Measurements from ENCODE around the gene GAN.
A peak's percentile ranks its signal among the peaks of the same experiment; 100 is the strongest.
"Not testable (repeated sequence)": the region's sequence is repeated elsewhere in the genome, so short reads cannot be mapped to it uniquely, and the experiment has no call there.

Gene GAN

DNA sequence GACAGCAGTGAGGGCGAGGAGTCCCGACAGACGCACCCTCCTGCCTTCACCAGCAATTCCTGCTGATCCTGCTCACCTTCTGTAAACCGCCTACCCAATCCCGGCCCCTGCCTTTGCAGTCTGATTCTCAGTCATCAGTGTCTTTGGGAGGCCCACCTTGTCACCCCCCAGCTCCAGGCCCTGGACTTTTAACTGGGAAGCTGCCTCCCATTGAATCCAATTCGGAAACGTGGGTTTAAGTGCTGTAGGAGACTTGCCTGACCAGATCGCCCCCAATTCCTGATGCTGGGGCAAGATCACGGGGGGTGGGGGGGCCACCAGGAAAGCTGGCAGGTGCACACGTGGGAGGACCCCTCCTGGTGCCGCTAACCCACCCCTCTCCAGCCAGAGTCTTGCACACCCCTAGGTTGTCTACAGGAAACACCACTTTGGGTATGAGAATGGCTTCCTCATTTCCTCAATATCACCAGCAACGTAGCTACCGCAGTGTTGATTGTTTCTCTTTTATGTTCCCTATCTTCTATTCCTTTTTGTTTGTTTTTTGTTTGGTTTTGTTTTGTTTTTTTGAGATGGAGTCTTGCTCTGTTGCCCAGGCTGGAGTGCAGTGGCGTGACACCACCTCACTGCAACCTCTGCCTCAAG, 83.2 kb downstream of the GAN start:
- no peak for DNase-seq (ENCODE audit: low read depth)

DNA sequence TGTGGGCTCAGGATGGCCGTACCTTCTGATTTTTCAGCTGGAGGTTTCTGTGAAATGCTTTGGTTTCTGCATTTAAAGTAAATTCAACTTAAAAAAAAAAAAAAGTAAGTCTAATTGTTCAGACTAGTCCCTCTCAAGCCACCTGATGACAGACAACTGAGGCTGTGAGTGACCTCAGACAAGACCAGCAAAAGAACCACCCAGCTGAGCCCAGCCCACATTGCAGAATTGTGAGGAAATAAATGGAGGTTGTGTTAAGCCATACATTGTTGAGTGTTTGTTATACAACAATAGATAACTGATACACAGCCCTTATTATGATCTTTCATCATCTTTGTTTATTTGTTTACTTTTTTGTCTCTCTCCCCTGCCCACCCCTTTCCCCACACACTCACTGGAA, 85.1 kb downstream of the GAN start:
- DNase-seq (ENCODE audit: low read depth): no peak

DNA sequence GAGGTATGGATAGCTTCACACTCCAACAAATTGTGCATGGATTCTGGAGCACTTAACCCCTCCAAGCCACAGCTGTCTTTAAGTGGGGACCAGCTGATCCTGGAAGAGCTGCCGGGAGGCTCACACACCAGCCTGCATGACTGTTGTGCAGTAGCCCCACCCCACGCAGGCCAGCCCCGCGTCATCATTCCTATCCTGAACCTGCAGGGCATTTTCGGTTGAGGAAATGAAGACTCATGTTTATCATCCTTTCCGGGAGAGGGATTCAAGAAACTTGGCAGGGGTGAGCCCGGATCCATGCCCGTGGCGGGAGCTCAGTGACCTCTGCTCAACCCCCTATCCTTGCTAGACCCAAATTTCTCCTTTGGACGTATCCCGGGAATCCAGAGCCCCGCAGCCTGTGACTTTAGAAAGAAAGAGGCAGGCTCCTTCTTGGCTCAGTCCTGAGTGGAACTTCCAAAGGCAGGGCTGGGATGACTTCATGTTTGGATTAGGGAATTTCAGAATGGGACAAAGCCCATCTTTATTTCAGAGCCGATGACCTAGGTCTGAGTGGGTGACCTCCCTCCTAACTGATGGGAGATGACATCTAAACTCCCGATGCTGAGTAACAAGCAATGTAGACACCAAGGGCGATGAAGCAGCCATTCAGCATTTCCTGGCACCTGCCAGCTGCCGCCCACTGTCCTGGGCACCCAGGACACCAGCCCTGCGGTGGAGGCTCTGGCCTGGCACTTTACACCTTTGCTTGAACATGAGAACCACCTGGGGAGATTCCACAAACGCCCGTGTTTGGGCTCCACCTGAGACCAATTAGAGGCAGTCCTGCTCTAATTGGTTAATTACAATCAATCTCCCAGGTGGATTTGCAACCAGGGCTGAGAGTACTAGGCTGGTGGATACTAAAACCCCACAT, 86.5 kb downstream of the GAN start:
- DNase-seq (ENCODE audit: low read depth): no peak

DNA sequence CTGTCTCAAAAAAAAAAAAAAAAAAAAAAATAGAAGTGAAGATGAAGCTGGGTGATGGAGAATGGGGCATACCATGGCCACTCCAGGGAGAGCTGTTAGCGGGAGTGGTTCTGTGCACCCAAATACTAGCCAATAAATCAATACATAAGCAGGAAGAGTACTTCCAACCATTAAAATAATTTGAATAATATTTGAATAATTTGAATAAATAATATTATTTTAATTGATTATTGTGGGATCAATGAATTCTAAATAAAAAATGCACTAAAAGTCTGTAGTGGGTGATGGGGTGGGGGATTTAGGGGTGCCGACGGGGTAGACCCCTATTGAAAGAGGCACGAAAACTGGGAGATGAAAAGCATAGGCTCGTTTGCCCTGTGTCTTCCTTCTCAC, 88.4 kb downstream of the GAN start:
- DNase-seq (ENCODE audit: low read depth): no peak

DNA sequence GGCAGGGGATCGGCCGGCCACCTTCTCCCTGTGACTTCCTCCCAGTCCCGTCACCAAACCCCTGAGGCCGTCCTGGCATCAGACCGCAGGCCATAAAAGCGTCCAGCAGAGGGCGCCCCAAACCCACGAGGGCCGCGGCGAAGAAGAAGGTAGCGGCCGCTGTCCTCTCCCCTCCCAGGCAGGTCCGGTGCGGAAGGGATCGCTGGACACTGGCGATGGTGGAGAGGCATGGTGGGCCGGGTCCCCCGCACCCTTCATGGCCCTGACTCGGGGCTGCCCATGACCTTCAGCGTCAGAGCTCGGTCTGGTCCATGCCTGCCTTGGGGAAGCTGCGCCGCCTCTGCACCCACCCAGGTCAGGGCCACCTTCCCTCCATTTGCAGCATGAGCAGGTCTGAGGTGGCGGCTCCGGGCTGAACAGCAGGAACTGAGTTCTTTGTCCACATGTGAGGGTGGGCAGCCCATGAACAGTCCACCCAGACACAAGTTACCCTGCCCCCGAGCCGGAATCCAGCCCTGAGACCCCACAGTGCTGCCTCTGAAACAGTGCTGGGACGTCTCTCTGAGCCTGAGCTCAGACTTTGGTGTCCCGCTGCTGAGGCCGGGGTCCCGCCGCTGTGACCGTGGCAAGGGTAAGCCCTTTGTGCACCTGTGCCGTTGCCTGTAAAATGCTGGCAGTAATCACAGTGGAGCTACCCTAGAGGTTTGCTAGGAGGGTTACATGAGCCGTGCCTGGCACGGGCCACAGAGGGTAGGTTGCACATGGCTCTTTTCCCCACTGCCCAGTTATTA, 89.0 kb downstream of the GAN start:
- no peak for DNase-seq (ENCODE audit: low read depth)

DNA sequence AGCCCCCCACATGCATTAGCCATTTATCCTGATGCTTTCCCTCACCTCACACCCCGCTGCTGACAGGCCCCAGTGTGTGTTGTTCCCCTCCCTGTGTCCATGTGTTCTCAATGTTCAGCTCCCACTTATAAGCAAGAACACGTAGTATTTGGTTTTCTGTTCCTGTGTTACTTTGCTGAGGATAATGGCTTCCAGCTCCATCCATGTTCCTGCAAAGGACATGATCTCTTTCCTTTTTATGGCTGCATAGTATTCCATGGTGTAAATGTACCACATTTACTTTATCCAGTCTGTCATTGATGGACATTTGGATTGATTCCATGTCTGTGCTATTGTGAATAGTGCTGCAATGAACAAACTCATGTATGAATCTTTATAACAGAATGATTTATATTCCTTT, 90.2 kb downstream of the GAN start:
- not testable (repeated sequence) for DNase-seq (ENCODE audit: low read depth)

DNA sequence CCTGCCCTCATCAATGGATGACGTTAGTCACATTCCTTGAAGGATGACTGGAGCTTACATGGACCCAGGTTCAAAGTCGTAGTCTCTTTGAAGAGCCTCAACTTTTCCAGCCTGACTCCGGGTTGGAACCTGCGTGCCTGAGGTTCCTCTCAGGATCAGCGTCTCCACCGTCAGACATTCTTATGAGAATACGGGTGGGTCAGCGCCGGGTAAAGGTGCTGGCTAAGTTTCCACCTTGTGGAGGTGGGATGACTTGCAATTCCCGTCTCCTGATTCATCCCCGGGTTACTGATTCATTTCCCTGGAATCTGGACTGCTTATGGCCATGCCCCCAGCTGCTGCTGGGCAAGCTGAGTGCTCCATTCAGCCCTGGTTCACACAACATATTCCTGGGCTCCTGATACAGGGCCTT, 90.9 kb downstream of the GAN start:
- peak; percentile 96 for DNase-seq (ENCODE audit: low read depth)

DNA sequence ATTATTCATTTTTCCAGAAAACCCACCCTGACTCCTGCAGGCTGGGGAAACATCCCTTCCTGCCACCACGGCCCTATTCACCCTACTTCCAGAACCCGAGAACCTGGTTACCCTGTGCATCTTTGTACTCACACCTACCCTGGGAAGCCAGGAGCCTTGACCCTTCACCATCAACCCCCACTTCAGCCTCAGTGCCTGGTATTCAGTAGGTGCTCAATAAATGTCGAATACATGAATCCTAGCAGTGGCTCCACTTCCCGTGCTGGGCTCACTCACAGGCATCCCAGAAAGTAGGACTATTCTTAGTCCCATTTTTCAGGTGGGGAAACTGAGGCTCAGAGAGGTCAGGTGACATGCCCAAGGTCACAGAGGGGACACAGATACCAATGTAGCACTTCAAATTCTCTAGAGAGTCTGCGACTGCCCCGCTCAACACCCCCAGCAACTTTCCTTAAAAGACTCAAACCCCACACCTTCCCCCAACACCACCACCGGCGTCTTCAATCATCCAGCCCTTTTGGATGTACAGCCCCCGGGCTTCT, 93.7 kb downstream of the GAN start:
- no peak for DNase-seq (ENCODE audit: low read depth)

DNA sequence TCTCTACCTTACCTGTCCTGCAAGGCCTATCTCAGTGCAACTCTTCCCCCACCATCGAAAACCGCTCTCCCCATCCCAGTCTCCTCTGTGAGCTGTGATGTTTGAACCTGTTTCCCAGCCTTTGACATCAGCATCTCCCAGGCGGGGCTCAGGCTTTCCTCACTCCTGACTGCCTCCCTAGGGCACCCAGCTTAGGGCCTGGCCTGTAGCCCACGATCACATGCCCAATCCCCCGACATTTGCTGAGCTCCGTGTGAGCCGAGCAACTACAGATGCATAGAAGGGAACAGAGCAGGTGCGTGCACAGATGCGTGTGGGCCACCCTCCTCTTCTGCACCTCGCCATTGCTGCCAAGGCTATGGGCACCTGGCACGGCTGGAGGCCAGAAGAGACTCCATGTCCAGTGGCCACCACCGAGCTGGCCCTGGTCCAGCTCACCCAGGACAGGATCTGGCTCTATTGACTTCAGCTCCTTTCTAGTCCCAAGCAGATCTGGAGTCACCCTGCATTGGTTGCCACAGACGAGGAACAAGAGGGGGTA, 94.3 kb downstream of the GAN start:
- no peak for DNase-seq (ENCODE audit: low read depth)

DNA sequence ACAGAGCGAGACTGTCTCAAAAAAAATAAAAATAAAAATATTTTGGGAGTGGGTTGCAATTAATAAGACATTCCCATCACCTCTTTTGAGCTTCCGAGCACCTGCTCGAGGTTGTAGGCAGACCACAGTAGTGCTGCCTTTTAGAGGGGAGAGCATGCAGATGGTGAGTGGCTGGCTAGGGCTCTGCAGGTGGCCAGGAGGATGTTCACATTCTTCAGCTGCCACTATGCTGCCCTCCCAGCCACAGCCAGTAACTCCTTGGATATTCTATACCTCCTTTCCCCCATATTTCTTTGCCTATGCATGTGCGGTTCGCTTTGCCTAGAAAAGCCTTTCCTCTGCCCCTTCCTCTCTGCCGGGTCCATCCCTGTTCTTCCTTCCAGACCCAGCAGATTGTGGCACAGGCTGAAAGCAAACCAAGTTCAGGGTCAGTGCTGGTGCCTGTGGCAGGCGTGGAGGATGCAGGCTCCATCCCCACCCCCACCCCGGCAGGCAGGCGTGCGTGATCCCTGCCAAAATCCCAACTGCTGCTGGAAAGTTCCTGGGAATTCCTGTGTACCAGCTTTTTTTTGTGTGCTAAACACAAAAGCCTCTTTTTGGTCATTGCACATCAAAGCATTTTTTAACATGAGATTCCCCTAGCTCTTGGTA, 96.0 kb downstream of the GAN start:
- DNase-seq (ENCODE audit: low read depth): no peak

DNA sequence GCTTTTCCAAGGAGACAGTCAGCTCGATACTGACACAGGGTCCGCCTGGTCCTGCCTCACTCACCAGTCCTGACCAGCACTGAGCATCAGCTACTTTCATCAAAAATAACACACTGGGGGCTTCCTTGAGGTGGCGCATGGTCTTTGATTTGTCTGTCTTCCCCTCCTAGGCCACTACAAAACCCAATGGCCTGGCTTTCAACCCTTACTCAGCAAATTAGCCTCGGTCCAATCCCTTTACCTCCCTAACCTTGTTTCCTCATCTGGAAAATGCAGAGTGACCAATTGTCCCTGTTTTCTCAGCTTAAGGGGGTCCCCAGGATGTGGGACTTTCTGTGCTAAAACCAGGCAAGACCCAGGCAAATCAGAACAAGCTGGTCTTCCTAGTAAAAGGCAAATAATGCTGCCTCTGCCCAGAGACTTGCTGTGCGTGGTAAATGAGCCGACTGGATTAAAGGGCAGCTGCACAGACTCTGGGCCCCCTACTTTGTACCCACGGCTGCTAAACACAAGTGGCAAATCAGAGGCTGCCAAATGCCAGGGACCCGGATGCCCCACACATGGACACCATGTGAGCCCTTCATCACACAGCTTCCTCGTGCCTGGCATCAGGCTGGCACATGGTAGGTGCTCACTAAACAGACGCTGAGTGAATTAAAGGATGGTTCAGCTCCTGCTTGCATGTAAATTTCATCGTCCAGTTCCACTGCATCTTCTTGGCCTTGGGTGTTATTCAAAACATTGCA, 98.7 kb downstream of the GAN start:
- DNase-seq (ENCODE audit: low read depth): no peak

DNA sequence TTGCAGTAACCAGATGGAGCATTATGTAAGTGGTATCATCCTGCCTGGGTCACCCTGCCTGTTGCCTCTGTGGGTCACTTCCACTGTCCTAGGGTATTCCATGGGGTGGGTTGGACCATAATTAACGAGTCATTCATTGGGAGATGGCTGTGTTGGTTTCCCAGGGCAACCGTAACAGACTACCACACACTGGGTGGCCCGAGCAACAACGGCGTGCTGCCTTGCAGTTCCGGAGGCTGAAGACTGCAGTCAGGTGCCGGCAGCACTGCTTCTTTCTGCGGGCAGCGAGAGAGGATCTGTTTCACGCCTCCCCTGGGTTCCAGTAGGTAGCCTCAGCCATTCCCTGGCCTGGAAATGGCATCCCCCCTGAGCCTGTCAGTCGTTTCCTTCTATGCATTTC, 101.0 kb downstream of the GAN start:
- no peak for DNase-seq (ENCODE audit: low read depth)

DNA sequence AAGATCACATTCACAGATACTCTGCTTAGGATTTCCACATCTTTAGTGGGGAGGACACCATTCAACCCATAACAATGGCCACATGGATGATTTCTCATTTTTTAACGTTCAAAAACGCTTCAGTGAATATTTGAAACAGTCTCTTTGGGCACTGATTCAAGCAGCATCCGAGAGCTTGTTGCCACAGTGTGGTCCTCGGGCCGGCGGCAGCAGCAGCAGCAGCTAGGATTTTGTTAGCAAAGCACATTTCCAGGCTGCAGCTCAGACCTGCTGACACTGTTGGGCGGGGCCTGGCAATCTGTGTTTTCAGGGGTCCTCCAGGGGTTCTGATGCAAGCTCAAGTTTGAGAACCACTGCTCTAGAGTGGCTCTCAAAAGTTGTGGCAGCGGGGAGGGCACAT, 102.0 kb downstream of the GAN start:
- no peak for DNase-seq (ENCODE audit: low read depth)

DNA sequence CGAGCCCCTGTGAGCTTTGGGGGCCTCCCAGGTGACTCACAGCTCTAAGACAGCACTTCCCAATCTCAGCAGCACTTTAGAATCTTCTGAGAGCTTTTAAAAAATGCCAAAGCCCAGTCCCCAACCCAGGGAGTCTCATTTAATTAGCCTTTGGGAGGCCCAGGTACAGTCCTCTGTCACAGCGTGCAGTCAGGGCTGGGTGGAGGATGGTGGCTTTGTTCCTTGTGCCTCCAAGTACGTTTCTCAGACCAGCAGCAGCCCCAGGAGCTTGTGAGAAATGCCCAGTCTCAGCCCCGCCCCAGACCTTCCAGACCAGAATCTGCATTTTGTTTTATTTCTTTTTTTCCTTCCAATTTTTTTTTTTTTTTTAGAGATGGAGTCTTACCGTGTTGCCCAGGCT, 102.4 kb downstream of the GAN start:
- no peak for DNase-seq (ENCODE audit: low read depth)

DNA sequence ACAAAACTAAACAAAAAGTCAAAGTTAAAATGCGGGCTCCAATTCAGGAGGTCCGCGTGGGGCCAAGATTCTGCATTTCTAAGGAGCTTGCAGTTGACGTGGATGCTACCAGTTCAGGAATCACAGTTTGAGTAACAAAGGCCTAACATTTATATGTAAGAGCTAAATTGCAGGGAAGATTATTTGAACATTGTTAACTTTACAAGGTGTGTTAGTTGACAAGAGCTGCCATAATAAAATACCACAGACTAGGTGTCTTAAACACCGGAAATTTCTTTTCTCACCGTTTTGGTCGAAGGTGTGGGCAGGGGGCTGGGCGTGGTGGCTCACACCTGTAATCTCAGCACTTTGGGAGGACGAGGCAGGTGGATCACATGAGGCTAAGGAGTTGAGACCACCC, 105.0 kb downstream of the GAN start:
- DNase-seq (ENCODE audit: low read depth): no peak

DNA sequence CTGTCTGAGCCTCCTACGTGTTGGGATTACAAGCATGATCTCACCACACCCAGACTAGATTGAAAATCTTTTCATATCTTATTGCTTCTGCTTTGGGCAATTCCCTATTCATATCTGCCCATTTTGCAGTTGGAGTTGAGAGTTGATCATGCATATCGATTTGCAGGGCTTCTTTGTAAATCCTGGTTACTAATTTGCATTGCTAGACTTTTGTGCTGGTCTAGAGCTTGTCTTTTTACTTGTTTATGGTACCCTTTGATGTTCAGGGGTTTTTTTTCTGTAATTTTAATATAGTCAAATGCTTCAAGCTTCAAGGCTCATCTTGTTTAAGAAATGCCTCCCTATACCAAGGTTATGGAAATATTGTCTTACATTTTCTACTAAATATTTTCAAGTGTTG, 106.4 kb downstream of the GAN start:
- DNase-seq (ENCODE audit: low read depth): no peak

DNA sequence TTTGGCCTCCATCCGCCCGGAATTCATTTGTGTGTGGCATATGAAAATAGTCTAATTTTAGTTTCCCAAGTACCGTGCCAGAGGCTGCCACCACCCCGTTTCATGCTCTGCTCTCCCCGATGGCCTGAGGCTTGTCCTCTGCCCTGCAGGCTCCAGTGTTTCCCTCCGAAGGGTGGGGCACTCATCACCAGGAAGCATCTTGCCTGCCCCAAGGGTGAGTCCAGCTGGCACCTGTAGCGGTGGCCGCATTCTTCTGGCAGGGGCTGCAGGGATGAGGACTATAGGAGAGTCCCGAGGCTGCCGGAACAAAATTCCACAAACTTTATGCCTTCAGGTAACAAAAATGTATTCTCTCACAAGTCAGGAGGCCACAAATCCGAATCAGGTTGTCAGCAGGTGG, 106.8 kb downstream of the GAN start:
- no peak for DNase-seq (ENCODE audit: low read depth)

DNA sequence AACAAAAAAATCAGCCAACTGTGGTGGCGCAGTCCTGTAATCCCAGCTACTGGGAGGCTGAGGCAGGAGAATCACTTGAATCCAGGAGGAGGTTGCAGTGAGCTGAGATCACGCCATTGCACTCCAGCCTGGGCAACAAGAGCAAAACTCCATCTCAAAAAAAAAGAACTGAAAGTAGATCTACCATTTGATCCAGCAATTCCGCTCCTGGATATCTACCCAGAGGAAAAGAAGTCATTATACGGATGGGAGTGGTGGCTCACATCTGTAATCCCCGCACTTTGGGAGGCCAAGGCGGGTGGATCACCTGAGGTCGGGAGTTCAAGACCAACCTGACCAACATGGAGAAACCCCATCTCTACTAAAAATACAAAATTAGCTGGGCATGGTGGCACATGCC, 107.4 kb downstream of the GAN start:
- DNase-seq (ENCODE audit: low read depth): not testable (repeated sequence)

DNA sequence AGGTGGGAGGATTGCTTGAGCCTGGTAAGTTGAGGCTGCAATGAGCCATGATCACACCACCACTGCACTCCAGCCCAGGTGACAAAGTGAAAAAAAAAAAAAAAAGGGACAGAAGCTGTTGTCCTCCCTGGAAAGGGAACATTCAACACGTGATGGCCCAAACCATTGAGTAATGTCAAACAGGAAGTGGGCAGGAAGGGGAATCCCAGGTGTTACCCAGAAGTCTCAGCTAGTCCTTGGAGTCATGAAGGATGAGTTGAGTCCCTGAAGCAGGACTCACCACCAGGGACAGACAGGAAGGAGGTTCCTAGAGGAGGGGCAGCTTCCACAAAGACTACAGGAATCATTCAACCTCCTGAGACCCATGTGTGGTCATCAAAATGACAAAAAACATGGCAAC, 110.0 kb downstream of the GAN start:
- DNase-seq (ENCODE audit: low read depth): no peak

DNA sequence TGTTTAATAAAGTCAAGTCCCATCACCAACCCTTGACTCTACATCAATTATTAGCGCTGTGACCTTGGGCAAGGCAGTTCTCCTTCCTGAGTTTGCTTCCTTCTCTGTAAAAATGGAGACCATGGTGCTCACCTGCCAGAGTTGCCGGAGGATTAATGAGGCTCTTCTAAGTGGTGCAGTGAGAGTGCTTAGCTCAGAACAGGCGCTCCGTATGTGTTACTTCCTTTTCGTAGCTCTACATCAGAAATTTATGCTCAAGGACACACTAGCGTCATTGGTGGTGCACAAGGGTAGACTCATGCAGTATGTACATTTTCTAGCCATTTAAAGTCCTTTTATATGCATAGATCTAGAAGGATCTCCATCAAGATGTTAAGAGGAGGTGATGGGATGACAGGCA, 112.5 kb downstream of the GAN start:
- DNase-seq (ENCODE audit: low read depth): no peak

DNA sequence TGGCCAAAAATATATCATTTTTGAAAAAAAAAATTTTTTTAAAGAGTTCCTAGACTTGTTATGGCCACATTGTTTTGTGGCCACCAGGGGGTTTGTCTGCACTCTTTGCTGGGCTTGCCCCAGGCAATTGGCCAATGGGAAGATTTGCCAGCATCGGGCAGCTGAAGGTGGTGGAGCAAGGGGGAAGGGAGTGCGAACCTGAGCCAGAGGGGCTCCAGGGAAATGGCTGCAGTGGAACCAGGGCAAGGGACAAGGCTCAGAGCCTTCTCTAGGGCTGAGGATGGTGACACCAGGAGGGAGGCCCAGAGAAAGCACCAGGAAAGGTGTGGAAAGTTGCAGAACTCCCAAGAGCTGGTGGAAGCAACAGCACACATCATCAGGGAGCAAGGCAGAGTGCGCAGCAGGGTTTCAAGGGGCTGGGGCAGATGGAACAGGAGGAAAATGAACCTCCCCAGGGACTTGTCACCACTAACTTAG, 114.3 kb downstream of the GAN start:
- DNase-seq (ENCODE audit: low read depth): no peak
